ENCODE results near the gene LRBA.

- TF ChIP-seq, protein P1, sequence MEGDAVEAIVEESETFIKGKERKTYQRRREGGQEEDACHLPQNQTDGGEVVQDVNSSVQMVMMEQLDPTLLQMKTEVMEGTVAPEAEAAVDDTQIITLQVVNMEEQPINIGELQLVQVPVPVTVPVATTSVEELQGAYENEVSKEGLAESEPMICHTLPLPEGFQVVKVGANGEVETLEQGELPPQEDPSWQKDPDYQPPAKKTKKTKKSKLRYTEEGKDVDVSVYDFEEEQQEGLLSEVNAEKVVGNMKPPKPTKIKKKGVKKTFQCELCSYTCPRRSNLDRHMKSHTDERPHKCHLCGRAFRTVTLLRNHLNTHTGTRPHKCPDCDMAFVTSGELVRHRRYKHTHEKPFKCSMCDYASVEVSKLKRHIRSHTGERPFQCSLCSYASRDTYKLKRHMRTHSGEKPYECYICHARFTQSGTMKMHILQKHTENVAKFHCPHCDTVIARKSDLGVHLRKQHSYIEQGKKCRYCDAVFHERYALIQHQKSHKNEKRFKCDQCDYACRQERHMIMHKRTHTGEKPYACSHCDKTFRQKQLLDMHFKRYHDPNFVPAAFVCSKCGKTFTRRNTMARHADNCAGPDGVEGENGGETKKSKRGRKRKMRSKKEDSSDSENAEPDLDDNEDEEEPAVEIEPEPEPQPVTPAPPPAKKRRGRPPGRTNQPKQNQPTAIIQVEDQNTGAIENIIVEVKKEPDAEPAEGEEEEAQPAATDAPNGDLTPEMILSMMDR (IDR thresholded peaks at IDR 0.05) = no peak
- TF ChIP-seq POLR2A (IDR thresholded peaks at IDR 0.05) = no peak
- TF ChIP-seq EP300 (IDR thresholded peaks at IDR 0.05) = no peak
- no peak for TF ChIP-seq POLR2AphosphoS5 (IDR thresholded peaks at IDR 0.05)
Observed at GRCh38 chr4:150773729-150774449, 241.2 kb downstream of the LRBA start.

Measured in stomach (tissue), 4 donors.